A673 (cell line): ENCODE results near the gene ANKRD13A.

Source experiments
- CTCF ChIP-seq: fragments of 300-800, 200-600 bp; sonication (generic); conservative IDR thresholded peaks from 2 replicates; pipeline ENCODE4 v1.5.1; 2017; ENCODE audit warnings: low read depth, mild to moderate bottlenecking, antibody characterized with exemption, low read length, moderate library complexity, mixed read lengths
- EZH2 ChIP-seq: fragments of 200-600 bp; sonication (generic); IDR thresholded peaks from 2 replicates; pipeline ENCODE4 v1.6.1; 2017; ENCODE audit warnings: borderline replicate concordance, low read depth, mild to moderate bottlenecking, mixed read lengths, antibody characterized with exemption, low read length; ENCODE audit not compliant: poor library complexity, severe bottlenecking

GRCh38 chr12:109961612-109962011 lies 37.6 kb upstream of the ANKRD13A start:
- no peak for TF ChIP-seq CTCF
- TF ChIP-seq EZH2, result no peak
